B cell (primary cell): ENCODE measurements around the gene PITRM1.
A peak's percentile ranks its signal among the peaks of the same experiment; 100 is the strongest.

Source experiments
- EZH2 ChIP-seq: IDR thresholded peaks from 2 replicates; pipeline ENCODE4 v1.6.1; 2012; ENCODE audit warnings: borderline replicate concordance, low read depth, mild to moderate bottlenecking, moderate library complexity, low read length; ENCODE audit not compliant: insufficient read depth, poor library complexity, severe bottlenecking
- TF ChIP-seq, protein P1 (sequence below): fragments of 200-600 bp; IDR thresholded peaks from one replicate; pipeline ENCODE4 v1.8.0; 2022; ENCODE audit warnings: antibody characterized with exemption, mild to moderate bottlenecking

DNA sequence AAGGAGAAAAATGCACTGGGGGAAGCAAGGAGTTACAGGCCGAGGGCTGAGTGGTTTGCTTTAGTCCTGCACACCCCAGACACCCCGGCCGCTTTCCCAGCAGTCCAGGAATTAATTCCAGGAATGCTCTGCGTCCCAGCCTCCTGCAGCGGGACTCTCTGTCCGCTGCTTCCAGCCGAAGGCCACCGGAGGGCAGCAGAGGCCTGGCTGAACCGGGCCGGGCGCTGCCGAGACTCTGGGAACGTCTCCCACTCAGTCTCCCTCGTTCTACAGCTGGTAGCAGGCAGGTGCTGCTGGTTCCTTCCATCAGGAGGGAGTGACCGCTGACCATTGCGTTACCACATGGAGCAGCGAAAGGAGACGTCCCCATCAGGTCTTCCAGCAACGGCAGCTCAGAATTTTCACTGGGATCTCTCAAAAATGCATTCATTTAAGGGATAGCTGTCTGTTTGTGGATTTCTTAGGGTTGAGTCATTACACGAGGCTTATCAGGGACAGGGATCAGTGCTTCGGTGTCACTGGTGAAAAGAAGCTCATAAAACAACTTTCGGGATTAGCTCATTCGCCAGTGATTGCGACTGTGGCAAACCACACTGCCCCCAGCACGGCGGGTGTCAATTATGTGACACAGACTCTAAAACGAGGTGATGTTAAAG is 24.9 kb upstream of the PITRM1 start:
- TF ChIP-seq, protein P1, sequence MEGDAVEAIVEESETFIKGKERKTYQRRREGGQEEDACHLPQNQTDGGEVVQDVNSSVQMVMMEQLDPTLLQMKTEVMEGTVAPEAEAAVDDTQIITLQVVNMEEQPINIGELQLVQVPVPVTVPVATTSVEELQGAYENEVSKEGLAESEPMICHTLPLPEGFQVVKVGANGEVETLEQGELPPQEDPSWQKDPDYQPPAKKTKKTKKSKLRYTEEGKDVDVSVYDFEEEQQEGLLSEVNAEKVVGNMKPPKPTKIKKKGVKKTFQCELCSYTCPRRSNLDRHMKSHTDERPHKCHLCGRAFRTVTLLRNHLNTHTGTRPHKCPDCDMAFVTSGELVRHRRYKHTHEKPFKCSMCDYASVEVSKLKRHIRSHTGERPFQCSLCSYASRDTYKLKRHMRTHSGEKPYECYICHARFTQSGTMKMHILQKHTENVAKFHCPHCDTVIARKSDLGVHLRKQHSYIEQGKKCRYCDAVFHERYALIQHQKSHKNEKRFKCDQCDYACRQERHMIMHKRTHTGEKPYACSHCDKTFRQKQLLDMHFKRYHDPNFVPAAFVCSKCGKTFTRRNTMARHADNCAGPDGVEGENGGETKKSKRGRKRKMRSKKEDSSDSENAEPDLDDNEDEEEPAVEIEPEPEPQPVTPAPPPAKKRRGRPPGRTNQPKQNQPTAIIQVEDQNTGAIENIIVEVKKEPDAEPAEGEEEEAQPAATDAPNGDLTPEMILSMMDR: peak; percentile 51
- TF ChIP-seq EZH2: no peak
